HG02943 (cell line): ENCODE measurements around the gene PCDHGC3.

Experiments
- ATAC-seq: cut with Tn5 transposase; IDR thresholded peaks from one replicate; pipeline ENCODE4 v1.9.1; 2021; ENCODE audit warnings: mild to moderate bottlenecking, low read depth, moderate library complexity; ENCODE audit not compliant: unreplicated experiment

Gene PCDHGC3

GRCh38 chr5:141484641-141485311 is 9.0 kb downstream of the PCDHGC3 start, which contains the start of gene PCDHGC4:
PCDHGC4 (plus strand) TSS chr5:141485030; CDS start chr5:141485174, 144 bp downstream.
- no peak for ATAC-seq

- ATAC-seq = no peak
Observed at GRCh38 chr5:141485321-141486055, 9.7 kb downstream of the PCDHGC3 start.

GRCh38 chr5:141486091-141486490 is 10.3 kb downstream of the PCDHGC3 start:
- ATAC-seq = no peak

- no peak for ATAC-seq
Observed at GRCh38 chr5:141487131-141487530, 11.4 kb downstream of the PCDHGC3 start.

GRCh38 chr5:141488591-141489561 is 13.1 kb downstream of the PCDHGC3 start, which contains the start of gene PCDHGC5:
PCDHGC5 (plus strand) TSS chr5:141489081; CDS start chr5:141489241, 160 bp downstream.
- no peak for ATAC-seq

GRCh38 chr5:141489841-141490240 is 14.1 kb downstream of the PCDHGC3 start:
- no peak for ATAC-seq

GRCh38 chr5:141490271-141490670 is 14.5 kb downstream of the PCDHGC3 start:
- no peak for ATAC-seq

GRCh38 chr5:141490771-141491170 is 15.0 kb downstream of the PCDHGC3 start:
- no peak for ATAC-seq

GRCh38 chr5:141491323-141492167 is 15.8 kb downstream of the PCDHGC3 start:
- ATAC-seq = no peak

GRCh38 chr5:141492168-141492885 is 16.6 kb downstream of the PCDHGC3 start:
- ATAC-seq = no peak

GRCh38 chr5:141493500-141494422 is 18.0 kb downstream of the PCDHGC3 start:
- ATAC-seq = no peak

- ATAC-seq = no peak
Observed at GRCh38 chr5:141494761-141495452, 19.1 kb downstream of the PCDHGC3 start.

- ATAC-seq = no peak
Observed at GRCh38 chr5:141495453-141495811, 19.7 kb downstream of the PCDHGC3 start.

- no peak for ATAC-seq
Observed at GRCh38 chr5:141496038-141496437, 20.3 kb downstream of the PCDHGC3 start.

- ATAC-seq = no peak
Observed at GRCh38 chr5:141501761-141502160, 26.0 kb downstream of the PCDHGC3 start.

- no peak for ATAC-seq
Observed at GRCh38 chr5:141503681-141504080, 27.9 kb downstream of the PCDHGC3 start.

- ATAC-seq = no peak
Observed at GRCh38 chr5:141504216-141504615, 28.4 kb downstream of the PCDHGC3 start.
